ENCODE data around the gene ZNF366.

ZNF366 gene

DNA sequence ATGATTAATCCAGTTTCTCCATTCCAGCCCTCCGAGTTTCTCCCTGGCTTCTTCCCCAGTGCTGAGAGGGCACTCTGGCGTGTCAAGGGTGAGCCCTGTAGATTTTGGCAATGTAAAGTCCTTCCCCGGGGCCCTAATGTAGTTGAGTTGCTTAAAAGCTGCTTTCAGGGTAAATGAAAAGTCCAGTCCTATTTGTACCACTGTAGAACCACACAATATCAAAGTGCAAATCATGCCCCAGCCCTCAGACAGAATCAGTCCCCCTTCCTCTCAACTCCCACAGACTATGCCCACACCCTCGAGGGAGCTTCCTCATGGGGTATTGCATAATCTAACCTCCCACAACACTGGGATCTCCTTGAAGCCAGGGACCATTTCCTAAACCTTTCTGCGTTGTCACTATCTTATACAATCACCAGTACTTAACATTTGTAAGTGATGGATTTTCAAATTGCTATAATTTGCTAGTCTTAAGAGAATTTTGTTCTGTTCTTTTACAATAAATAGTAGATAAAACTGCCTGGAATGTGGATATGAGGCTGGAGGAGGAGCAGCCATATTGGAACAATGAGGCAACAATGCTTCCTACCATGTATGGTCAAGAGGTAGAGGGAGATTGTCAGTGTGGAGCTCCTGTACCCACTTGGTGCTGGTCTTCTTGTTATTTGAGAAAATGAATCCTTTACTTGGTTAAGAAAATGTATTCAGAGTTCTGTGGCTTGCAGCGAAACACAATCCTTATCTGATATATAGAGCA is 34.4 kb downstream of the ZNF366 start:
- no peak overlapping the region for H3K4me3 ChIP-seq (ENCODE audit: low read length)
- no peak for DNase-seq (ENCODE audit: low read depth, low spot score)

DNA sequence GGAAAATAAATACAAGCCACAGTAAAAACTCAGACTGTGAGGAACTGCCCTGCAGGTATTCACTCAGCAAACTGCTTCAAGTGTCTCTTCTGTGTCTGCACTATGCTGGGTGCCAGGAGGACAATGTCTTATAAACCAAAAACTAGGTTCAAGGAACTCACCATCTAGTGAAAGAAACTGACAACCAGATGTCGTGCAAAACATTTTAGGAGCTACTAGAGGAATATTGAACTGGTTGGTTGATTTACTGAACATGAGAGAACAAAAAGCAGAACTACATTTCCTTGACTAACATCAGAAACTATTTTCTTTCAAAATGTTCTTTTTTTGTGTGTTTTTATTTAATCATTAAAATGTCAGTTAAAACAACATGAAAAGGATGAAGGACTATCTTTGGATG is 35.2 kb downstream of the ZNF366 start:
- no peak for DNase-seq (ENCODE audit: low read depth, low spot score)
- H3K4me3 ChIP-seq (ENCODE audit: low read length): no peak overlapping the region

- H3K4me3 ChIP-seq (ENCODE audit: low read length): no peak overlapping the region
- no peak for DNase-seq (ENCODE audit: low read depth, low spot score)
These were observed 36.4 kb downstream of the ZNF366 start for GRCh38 chr5:72470826-72471225.

DNA sequence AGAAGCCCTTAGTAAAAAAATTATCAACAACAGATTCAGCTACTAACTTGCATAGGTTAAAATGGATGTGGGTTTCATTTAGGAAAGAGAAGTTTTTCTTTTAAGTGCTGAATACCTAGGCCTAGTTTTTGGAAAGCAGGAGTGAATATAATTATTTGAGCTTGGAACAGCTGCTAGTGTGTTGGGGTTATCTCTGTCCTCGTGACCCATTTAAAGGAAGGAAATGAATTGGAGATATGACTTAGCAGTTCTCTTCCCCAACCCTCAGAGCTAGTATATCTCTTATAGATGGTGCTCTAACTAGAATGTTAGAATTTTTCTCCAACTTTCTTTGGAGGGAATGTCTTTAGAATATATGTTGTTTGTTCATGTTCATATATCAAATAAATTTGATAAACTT is 38.6 kb downstream of the ZNF366 start:
- H3K4me3 ChIP-seq (ENCODE audit: low read length): no peak overlapping the region
- DNase-seq (ENCODE audit: low read depth, low spot score): no peak

DNA sequence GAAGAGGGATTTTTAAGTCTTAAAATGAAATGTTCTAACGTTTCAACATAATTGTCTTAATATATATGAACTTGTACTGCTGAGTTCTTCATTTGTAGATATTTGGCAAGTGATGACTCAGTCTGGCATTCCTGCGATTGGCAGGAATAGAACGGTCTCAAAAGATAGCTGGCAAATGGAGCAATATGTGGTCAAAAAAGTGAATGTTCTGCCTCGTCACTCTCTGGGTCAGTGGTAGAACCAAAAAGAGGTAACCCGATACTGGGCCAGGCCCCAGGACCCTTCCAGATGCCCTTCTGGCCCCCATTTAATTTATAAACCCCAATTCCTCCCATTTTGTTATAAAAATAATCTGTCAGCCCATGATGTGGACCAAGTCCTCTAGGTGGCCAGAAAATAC is 39.2 kb downstream of the ZNF366 start:
- no peak for DNase-seq (ENCODE audit: low read depth, low spot score)
- no peak overlapping the region for H3K4me3 ChIP-seq (ENCODE audit: low read length)

DNA sequence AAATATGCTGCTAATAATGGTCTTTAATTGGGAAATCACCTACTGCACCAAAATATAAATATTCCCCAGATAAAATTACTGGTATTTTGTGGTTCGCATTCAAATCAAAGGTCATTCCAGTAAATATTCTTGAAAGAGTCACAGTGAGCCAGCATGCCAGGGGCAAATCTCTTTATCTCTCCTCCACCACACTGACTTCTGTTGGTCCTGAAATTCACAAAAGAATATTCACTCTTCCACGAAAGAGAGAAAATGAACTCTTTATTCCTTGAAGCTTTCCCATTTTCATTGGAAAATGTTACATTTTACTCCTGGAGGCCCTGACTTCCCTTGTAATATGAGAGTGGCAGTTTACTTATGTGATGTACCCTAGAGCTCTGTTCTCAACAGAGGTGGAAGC is 39.7 kb downstream of the ZNF366 start:
- no peak for DNase-seq (ENCODE audit: low read depth, low spot score)
- no peak overlapping the region for H3K4me3 ChIP-seq (ENCODE audit: low read length)

DNA sequence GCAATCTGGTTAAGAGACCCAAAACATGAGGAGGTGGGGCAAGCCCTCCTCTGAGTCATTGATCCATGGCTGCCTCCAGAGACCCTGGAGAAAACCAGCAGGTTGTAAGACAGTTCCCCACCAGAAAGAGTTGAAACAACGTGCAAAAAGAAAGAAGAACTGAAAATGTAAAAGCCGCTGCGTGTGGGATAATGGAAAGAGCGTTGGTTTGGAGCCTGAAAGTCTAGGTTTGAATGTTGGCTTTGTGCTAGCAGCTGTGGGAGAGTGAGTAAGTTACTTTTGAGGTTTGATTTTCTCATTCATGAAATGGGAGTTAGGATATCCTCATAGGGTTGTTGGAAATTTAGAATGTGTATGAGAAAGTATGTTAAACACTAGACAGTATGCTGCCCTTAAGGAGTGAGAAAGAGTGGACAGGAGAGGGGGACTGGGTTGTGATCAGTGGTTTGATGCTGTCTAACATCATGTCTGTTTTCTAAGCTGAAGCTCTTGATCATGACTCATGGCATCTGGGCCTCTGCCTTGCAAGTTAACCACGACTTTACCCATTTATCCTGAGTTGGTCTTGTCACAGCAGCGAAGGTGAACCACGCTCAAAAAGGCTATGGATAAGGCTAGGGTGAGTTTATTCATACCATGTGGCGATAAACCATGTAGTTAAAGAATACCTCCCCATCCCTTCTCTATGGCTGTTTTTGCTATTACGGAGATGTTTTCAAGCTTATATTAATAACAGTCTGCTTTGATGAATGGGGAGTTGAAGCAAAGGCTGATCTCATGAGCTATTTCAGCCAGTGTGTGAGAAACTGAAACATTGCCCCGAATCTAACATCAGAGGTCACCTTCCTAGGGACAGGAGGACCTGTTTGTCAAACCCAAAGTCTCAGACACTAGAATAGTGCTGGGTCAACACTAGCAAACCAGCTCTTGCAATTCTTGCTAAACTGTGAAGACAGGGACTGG is 41.3 kb downstream of the ZNF366 start:
- H3K4me3 ChIP-seq (ENCODE audit: low read length): no peak overlapping the region
- DNase-seq (ENCODE audit: low read depth, low spot score): no peak

- no peak for DNase-seq (ENCODE audit: low read depth, low spot score)
- no peak overlapping the region for H3K4me3 ChIP-seq (ENCODE audit: low read length)
These were observed 42.1 kb downstream of the ZNF366 start for GRCh38 chr5:72465066-72465465.

DNA sequence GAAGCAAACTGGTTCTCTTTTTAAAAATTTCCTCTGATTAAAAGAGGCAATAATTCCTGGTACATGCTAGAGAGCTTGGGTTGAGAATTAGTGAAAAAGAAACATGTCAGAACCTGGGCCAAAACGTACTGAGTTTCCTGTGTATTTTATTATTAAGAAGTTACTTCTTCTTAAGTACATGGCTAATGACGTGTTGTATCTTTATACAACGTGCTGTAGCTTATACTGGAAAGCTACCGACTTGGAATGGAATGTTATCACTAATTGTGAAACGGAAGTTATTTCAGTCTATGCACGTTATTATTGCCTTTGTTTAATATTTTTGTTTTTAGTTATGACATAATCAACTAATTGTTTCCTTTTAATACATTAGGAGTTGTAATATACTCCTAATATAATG is 43.1 kb downstream of the ZNF366 start:
- DNase-seq (ENCODE audit: low read depth, low spot score): no peak
- no peak overlapping the region for H3K4me3 ChIP-seq (ENCODE audit: low read length)

DNA sequence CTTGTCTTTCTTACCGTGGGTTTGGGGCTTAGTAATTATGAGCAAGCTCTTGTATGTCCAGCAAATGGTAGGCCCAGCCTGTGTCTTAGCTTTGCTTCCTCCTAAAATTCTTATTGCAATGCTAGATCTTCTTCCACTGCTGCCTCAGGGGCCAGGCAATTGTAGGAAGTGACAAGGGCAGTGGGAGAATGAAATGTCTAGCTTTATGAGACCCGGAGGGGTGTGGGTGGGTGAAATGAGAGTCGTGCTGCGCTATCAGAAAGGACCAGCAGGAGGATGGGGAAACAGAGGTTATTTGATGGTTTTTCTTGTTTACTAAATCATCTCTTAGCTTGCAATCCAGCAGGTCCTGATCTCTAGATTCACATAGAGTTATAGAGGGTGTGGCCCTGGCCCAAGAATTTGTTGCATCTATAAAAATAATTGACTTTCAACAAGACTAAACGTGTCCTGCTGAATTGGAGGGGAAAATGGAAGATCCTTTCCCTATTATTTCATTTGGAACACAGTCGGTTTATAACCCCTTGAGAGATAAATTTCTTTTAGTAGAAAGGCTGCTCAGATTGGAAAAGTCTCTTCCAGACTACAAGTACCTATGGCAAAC is 43.7 kb downstream of the ZNF366 start:
- no peak for DNase-seq (ENCODE audit: low read depth, low spot score)
- H3K4me3 ChIP-seq (ENCODE audit: low read length): no peak overlapping the region

GRCh38 chr5:72460413-72460812 is 46.8 kb downstream of the ZNF366 start:
- no peak for DNase-seq (ENCODE audit: low read depth, low spot score)
- H3K4me3 ChIP-seq (ENCODE audit: low read length): no peak overlapping the region

DNA sequence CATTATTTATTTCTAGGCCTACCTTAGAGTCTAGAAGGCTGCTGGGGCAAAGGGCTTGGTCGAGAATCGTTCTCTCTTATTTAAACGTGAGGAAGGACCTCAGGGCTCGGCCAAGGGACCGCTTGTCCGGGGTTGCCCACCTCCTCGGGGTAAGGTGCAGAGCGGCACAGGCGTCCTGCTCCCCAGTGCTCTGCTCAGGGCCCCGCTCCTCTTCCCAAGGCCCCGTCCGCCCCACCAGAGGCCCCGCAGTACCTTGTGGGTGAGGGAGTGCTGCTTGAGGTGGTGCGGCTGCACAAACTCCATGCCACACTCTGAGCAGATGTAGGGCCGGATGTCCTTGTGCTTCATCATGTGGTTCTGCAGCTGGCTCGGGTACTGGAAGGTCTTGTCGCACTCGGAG is 47.3 kb downstream of the ZNF366 start:
- H3K4me3 ChIP-seq (ENCODE audit: low read length): no peak overlapping the region
- DNase-seq (ENCODE audit: low read depth, low spot score): no peak

DNA sequence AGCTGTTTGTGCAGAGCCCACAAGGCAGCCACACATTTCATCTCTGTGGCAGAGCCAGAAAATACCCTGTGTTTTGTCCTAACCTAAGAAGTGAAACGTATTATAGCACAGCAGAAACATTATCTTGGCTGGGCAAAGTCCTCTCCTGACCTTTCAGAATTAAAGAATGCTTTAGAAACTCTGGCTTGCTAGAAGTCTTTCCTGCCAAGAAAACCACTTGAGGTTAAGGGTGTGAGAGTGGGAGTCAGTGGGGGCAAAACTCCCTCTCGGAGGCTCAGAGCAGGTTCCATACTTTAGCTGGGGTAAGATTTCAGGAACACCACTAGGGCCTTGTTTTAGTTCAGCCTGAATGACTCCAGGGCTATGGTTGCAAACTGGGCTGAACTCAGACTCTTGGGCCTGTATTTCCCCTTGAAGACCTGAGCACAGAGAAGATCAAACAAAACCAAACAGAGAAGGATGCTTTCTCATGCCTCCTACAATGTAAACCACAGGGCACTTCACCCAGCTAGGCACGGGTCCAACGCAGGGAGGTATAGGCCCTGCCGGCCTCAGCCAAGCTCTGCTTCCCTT is 48.0 kb downstream of the ZNF366 start:
- H3K4me3 ChIP-seq (ENCODE audit: low read length): no peak overlapping the region
- DNase-seq (ENCODE audit: low read depth, low spot score): no peak

DNA sequence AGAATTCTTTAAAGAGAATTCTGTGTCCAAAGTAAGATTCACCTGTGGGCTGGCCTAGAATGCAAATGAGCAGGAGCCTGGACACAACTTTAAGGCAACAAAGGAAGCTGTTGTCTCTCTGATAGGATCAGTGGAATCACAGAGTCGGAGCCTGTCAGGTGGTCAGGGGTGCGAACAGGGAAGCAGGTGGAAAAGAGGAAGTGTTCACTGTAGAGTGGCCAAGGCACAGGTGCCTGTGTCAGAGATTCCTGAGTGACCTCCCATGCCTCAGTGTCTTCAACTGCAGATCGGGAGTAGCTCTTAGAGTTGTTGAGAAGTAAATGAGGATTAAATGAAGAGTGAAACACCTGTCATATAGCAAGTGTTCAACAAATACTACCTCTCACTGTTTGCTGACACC is 48.8 kb downstream of the ZNF366 start:
- no peak for DNase-seq (ENCODE audit: low read depth, low spot score)
- H3K4me3 ChIP-seq (ENCODE audit: low read length): no peak overlapping the region

DNA sequence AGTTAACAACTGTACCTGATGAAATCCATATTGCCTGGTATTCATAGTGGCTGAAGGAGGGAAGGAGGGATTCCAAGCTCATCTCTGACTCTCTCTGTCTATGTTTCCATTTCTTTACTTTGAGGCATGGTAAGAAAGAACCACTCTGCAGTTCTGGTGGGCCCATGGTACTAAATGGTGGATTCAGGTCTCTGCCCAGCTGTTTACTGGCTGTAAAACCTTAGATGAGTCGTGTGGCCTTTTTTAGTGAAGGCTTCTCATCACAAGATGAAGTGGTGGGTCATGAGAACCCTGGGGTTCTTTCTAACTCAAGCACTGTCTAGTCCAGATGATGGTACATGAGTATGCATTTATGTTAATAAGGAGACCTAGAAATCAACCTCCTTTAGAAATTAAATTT is 49.7 kb downstream of the ZNF366 start:
- DNase-seq (ENCODE audit: low read depth, low spot score): no peak
- no peak overlapping the region for H3K4me3 ChIP-seq (ENCODE audit: low read length)

GRCh38 chr5:72456391-72457074 is 50.7 kb downstream of the ZNF366 start:
- H3K4me3 ChIP-seq (ENCODE audit: low read length): no peak overlapping the region
- no peak for DNase-seq (ENCODE audit: low read depth, low spot score)

GRCh38 chr5:72455476-72455875 is 51.7 kb downstream of the ZNF366 start:
- H3K4me3 ChIP-seq (ENCODE audit: low read length): no peak overlapping the region
- DNase-seq (ENCODE audit: low read depth, low spot score): no peak

- no peak for DNase-seq (ENCODE audit: low read depth, low spot score)
- H3K4me3 ChIP-seq (ENCODE audit: low read length): no peak overlapping the region
These were observed 52.2 kb downstream of the ZNF366 start for GRCh38 chr5:72454996-72455395.

DNA sequence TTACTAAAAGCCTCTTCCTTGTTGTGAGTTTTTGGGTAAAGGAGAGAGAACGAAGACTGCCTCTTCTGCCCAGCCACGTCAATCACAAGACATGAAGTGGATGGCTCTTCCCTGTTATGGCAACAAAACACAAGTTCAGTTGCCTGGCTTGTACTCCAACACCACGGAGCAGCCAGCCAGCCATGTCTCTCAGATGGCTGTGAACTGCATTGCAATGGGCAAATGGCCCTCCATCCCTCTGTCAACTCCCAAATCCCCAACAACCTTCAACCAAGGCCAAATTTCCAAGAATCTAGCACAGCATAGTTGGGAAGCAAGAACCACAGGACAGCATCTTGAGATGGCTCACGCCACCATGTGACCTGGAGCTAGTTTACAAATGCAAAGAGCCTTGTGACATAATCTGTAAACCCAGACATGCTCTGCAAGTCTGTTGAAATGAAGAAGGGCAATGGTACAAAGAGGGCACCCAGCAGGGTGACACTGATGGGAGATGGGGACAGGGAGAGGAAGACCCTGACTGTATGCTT is 53.9 kb downstream of the ZNF366 start:
- no peak overlapping the region for H3K4me3 ChIP-seq (ENCODE audit: low read length)

More for the DNA sequence above, 53.9 kb downstream of the ZNF366 start:
- no peak for DNase-seq (ENCODE audit: low read depth, low spot score)
